ENCODE data around the gene TMC2.

DNA sequence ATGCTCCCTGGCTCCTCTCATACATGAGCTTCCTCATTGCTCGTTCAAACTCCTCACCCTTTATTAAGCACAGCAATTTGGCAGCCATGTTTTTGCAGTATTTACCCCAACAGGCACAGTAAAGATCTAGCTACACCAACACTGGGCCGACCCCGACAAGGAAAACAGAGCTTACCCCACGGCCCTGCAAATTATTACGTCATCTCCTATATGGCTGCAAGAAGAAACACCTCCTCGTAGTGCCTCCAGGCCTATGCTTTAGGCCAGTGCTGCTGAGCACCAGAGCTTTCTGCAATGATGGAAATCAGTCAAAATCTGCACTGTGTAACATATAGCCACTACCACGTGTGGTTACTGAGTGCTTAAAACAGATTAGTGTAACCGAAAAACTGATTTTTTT is 26.7 kb downstream of the TMC2 start:
- TF ChIP-seq EZH2phosphoT487 (IDR thresholded peaks at IDR 0.05; ENCODE audit: borderline replicate concordance, low read length), result no peak
- TF ChIP-seq, protein P1, sequence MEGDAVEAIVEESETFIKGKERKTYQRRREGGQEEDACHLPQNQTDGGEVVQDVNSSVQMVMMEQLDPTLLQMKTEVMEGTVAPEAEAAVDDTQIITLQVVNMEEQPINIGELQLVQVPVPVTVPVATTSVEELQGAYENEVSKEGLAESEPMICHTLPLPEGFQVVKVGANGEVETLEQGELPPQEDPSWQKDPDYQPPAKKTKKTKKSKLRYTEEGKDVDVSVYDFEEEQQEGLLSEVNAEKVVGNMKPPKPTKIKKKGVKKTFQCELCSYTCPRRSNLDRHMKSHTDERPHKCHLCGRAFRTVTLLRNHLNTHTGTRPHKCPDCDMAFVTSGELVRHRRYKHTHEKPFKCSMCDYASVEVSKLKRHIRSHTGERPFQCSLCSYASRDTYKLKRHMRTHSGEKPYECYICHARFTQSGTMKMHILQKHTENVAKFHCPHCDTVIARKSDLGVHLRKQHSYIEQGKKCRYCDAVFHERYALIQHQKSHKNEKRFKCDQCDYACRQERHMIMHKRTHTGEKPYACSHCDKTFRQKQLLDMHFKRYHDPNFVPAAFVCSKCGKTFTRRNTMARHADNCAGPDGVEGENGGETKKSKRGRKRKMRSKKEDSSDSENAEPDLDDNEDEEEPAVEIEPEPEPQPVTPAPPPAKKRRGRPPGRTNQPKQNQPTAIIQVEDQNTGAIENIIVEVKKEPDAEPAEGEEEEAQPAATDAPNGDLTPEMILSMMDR (IDR thresholded peaks at IDR 0.05; ENCODE audit: low read depth, low read length, poor library complexity, severe bottlenecking), result no peak
